Activated T-helper 2 cell treated with anti-CD3 and anti-CD28 coated beads, Interferon-gamma antibody, Interleukin-2, Interleukin-4, amounts not matched to agents 10 μg/mL and 5 μg/mL and 100 μg/mL, durations not matched to agents 14 hours and 24 hours and 36 hours (primary cell): Measurements from ENCODE around the gene ACSM6. TPM values are rescaled to one million over a fixed set of nuclear protein-coding genes. Genes with fewer than 3 reads are reported as not detected.

Experiments used
- DNase-seq: peaks from one replicate; pipeline ENCODE4 v3.0.0; 2021; ENCODE audit warnings: low spot score
- H3K27ac Mint-ChIP-seq: one replicate; pipeline ENCODE4 v1.8.0; 2021; ENCODE audit warnings: mixed read lengths
- H3K27me3 Mint-ChIP-seq: one replicate; pipeline ENCODE4 v1.8.0; 2021; ENCODE audit warnings: low read depth, mixed read lengths
- H3K36me3 Mint-ChIP-seq: one replicate; pipeline ENCODE4 v1.8.0; 2021; ENCODE audit warnings: low read depth, mixed read lengths
- H3K4me1 Mint-ChIP-seq: one replicate; pipeline ENCODE4 v1.8.0; 2021; ENCODE audit warnings: low read depth, mixed read lengths
- H3K4me3 Mint-ChIP-seq: one replicate; pipeline ENCODE4 v1.8.0; 2021; ENCODE audit warnings: low read depth, mild to moderate bottlenecking, moderate library complexity, mixed read lengths
- H3K9me3 Mint-ChIP-seq: one replicate; pipeline ENCODE4 v1.8.0; 2021; ENCODE audit warnings: mixed read lengths
- intact Hi-C: fragments of 100-400 bp; cut with micrococcal nuclease; formaldehyde crosslinking; loops from one replicate; pipeline ENCODE4 v1.15.1; 2023
- total RNA-seq: library from RNA; stranded (reverse); gene quantifications from 2 replicates; pipeline ENCODE4 v1.2.3, GENCODE V29; 2022

The ACSM6 gene
- total RNA-seq, 1 donor from 2014 or later = not detected

- H3K4me3 Mint-ChIP-seq = no peak overlapping the region
- H3K27me3 Mint-ChIP-seq = peaks cover 7% of the 10 kb centered on the region
- no peaks in the 10 kb centered on the region for H3K9me3 Mint-ChIP-seq
- DNase-seq = no peak
- intact Hi-C loops = no loop called here
- no peak overlapping the region for H3K27ac Mint-ChIP-seq
- peaks cover 4% of the 10 kb centered on the region for H3K4me1 Mint-ChIP-seq
- no peaks in the 10 kb centered on the region for H3K36me3 Mint-ChIP-seq
These were observed 74.4 kb downstream of the ACSM6 start for GRCh38 chr10:95268438-95268837.

DNA sequence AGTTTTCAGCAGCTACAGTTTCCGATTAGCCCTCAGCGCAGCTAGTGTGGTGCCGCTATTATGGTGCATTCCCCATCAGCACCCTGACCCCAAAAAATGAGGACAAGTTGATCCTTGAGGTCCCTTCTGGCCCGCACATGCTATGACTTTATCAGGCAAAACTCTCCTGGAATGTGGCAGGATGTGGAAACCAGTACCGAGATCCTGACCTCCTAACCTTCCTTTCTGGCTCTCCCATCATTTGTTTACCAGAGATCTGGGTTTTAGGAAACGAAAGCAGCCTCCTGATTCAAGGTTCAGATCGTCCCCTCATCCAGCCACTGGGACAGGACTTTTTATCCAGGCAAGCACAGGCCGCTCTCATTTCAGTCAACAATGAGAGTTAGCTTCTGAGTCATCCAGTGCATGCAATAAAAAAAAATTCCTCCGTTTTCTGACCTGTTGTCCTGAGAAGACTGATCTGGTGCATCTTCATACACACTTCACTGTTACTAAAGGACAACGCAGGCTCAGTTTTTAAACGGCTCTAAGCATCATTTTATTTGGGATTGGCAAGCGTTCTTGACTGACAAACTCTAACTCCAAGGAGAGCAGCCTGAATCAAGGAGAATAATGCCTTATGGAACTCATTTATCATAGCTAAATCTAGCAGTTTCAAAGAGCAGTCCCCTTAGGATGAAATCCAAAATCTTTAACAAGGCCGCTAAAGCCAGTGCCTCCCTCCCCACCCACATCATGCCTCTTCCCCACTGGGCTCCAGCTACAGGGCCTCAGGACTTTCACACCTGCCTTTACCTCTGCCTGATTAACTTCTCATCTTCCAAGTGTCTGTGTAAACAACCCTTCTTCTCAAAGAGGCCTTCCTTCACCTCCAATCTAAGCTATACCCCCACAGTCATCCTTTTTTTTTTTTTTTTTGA is 79.6 kb downstream of the ACSM6 start:
- no peaks in the 10 kb centered on the region for H3K9me3 Mint-ChIP-seq

GRCh38 chr10:95275726-95276366 is 81.8 kb downstream of the ACSM6 start:
- intact Hi-C loops = no loop called here
- Mint-ChIP-seq H3K9me3 (no peaks in the 10 kb centered on the region), H3K36me3 (no peaks in the 10 kb centered on the region), H3K4me3 (no peak overlapping the region), H3K27me3 (peaks cover 9% of the 10 kb centered on the region), H3K27ac (no peak overlapping the region), H3K4me1 (no peaks in the 10 kb centered on the region)
- no peak for DNase-seq

More for the DNA sequence above, 79.6 kb downstream of the ACSM6 start:
- no peak overlapping the region for H3K4me3 Mint-ChIP-seq
- H3K4me1 Mint-ChIP-seq = no peaks in the 10 kb centered on the region
- intact Hi-C loops = no loop called here
- DNase-seq = no peak
- H3K27me3 Mint-ChIP-seq = peaks cover 9% of the 10 kb centered on the region
- no peaks in the 10 kb centered on the region for H3K36me3 Mint-ChIP-seq
- no peak overlapping the region for H3K27ac Mint-ChIP-seq

- Mint-ChIP-seq H3K27me3 (peaks cover 9% of the 10 kb centered on the region), H3K9me3 (no peaks in the 10 kb centered on the region), H3K27ac (no peak overlapping the region), H3K4me1 (no peaks in the 10 kb centered on the region), H3K4me3 (no peak overlapping the region), H3K36me3 (no peaks in the 10 kb centered on the region)
- intact Hi-C loops = no loop called here
- no peak for DNase-seq
These were observed 82.5 kb downstream of the ACSM6 start for GRCh38 chr10:95276367-95277200.

GRCh38 chr10:95277201-95277570 is 83.1 kb downstream of the ACSM6 start:
- Mint-ChIP-seq H3K9me3 (no peaks in the 10 kb centered on the region), H3K27ac (no peak overlapping the region), H3K27me3 (peaks cover 9% of the 10 kb centered on the region), H3K36me3 (no peaks in the 10 kb centered on the region), H3K4me3 (no peak overlapping the region), H3K4me1 (no peaks in the 10 kb centered on the region)
- no peak for DNase-seq
- intact Hi-C loops = no loop called here

DNA sequence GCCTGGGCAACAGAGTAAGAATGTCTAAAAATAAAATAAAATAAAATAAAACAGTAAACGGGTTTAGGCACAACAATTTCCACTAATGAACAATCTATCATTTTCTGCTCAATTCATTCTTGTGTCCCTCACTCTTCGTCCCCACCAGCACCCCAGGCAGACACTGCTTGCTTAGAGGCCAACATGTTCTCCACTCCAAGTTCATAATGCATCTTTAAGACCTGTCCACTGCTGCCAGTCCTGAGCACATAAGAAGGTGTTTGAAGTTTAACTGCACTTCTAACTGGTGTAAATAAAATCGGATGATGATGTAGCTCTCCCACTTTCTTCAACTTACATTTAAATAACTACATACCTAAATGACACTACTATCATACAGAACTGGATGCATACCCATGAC is 83.6 kb downstream of the ACSM6 start:
- H3K27ac Mint-ChIP-seq = no peak overlapping the region
- H3K36me3 Mint-ChIP-seq = no peaks in the 10 kb centered on the region
- intact Hi-C loops = no loop called here
- no peaks in the 10 kb centered on the region for H3K4me1 Mint-ChIP-seq
- no peaks in the 10 kb centered on the region for H3K9me3 Mint-ChIP-seq
- no peak overlapping the region for H3K4me3 Mint-ChIP-seq
- H3K27me3 Mint-ChIP-seq = peaks cover 9% of the 10 kb centered on the region
- no peak for DNase-seq

Other genes starting within 250 kb of the ACSM6 start
- 0.09 and 0.46 TPM in 2 replicates for gene CYP2C8, start 124.7 kb upstream of the ACSM6 start, total RNA-seq
- 2.7 and 2.9 TPM in 2 replicates for gene PDLIM1, start 96.8 kb downstream of the ACSM6 start, total RNA-seq